ENCODE measurements around the gene SLC10A3.

Gene SLC10A3

DNA sequence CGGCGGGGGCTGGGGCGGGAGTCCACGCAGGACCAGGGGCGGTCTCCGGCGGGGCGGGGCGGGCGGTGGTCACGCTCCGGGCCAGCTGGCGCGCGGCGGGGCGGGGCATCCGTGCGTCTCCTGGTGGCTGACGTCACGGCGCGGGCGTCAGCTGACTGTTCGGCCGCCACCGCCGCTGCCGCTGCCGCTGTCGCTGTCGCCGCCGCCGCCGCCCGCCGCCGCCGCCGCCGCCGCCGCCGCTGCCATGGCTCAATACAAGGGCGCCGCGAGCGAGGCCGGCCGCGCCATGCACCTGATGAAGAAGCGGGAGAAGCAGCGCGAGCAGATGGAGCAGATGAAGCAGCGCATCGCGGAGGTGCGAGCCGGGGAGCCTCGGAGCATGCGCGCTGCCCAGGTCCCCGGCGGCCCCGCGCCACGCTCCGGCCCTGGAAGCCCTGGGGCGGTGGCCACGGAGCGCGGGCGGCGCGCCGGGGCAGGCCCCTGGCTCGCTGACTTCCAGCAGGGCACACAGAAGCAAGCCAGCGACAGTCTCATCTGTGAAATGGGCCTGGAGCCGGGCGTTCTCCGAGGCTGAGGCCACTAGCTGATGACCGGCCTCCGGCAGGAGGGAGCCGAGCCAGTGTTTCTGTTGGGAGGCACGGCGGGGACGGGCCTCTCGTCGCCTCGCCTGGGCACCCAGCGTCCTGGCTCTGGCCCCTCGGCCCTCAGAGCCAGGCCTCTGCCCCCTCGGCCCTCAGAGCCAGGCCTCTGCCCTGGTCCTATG, 46.3 kb downstream of the SLC10A3 start, which contains the start of gene FAM50A:
FAM50A (plus strand) TSS at position 150 of the 763 bp plus-strand sequence; CDS start at position 245, 95 bp downstream.
- TF ChIP-seq, protein P1, sequence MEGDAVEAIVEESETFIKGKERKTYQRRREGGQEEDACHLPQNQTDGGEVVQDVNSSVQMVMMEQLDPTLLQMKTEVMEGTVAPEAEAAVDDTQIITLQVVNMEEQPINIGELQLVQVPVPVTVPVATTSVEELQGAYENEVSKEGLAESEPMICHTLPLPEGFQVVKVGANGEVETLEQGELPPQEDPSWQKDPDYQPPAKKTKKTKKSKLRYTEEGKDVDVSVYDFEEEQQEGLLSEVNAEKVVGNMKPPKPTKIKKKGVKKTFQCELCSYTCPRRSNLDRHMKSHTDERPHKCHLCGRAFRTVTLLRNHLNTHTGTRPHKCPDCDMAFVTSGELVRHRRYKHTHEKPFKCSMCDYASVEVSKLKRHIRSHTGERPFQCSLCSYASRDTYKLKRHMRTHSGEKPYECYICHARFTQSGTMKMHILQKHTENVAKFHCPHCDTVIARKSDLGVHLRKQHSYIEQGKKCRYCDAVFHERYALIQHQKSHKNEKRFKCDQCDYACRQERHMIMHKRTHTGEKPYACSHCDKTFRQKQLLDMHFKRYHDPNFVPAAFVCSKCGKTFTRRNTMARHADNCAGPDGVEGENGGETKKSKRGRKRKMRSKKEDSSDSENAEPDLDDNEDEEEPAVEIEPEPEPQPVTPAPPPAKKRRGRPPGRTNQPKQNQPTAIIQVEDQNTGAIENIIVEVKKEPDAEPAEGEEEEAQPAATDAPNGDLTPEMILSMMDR (IDR thresholded peaks at IDR 0.05; ENCODE audit: low read depth, low read length), result no peak
- DNase-seq (ENCODE audit: extremely low read depth, low read depth), result no peak

DNA sequence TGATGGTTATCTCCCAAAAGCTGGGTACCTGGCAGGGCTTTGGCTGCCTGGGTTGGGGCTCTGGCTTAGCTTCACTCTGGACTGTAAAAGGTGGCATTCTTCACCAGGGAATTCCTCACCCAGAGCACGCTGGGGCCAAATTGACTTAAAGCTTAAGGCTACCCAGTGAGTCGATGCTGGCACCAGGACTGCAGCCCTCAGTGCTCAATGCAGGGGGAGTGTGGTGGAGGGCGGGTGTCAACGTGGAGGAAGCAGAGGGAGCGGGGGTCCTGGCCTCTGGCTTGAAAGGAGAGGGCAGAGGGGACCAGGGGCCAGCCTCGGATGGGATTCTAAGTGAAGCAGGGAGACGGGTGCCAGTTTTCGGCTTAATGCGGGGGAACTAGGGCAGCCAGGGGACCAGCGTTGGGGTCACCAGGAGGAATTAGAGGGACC, 46.9 kb downstream of the SLC10A3 start:
- TF ChIP-seq, protein P1 (IDR thresholded peaks at IDR 0.05; ENCODE audit: low read depth, low read length), result no peak
- DNase-seq (ENCODE audit: extremely low read depth, low read depth), result no peak

GRCh38 chrX:154441984-154442707, 48.3 kb downstream of the SLC10A3 start:
- TF ChIP-seq, protein P1 (IDR thresholded peaks at IDR 0.05; ENCODE audit: low read depth, low read length), result no peak
- no peak for DNase-seq (ENCODE audit: extremely low read depth, low read depth)

- DNase-seq (ENCODE audit: extremely low read depth, low read depth), result no peak
- TF ChIP-seq, protein P1 (IDR thresholded peaks at IDR 0.05; ENCODE audit: low read depth, low read length), result no peak
These were observed 48.9 kb downstream of the SLC10A3 start for GRCh38 chrX:154441564-154441963.

DNA sequence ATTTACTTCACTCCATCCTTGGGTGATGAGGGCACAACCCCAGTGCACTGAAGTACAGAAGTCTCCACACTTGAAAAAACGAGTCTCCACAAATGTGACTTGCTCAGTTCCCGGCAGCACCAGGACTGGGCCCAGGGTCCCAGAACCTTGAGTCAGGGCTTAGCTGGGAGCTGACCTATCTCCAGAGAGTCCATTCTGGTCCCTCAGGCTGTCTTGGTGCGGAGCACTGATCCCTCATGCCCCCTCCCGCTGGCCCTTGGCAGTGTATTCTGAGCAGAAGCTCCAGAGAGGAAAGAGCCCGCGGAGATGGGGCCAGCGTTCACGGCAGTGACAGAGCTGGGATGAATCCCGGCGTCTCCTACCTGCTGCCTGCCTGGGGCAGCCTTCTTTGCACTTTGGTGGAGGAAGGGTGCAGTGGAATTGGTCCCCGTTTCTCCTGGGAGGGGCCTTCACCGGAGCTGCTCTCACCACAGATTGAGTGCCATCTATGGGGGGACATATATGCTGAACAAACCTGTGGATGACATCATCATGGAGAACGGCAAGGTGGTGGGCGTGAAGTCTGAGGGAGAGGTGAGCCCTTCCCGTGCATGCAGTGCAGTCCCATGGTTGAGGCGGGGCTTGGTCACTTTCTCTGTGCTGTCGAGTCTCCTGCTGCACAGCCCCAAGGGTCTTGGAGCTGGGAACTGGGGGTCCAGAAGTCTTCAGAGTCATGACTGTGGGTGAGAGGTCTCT, 49.6 kb downstream of the SLC10A3 start:
- DNase-seq (ENCODE audit: extremely low read depth, low read depth), result no peak
- TF ChIP-seq, protein P1 (IDR thresholded peaks at IDR 0.05; ENCODE audit: low read depth, low read length), result no peak

DNA sequence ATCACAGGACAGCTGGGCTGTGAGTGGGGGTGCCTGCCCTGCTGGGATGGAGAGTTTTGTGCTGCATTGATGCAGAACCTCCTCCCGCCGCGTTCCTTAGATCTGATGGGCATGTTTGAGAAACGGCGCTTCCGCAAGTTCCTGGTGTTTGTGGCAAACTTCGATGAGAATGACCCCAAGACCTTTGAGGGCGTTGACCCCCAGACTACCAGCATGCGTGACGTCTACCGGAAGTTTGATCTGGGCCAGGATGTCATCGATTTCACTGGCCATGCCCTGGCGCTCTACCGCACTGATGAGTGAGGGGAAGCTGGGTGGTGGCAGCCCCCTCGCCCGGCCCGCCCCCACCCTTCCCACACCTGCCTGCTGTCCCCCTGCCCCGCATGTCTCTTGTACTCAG, 50.6 kb downstream of the SLC10A3 start:
- TF ChIP-seq, protein P1 (IDR thresholded peaks at IDR 0.05; ENCODE audit: low read depth, low read length), result no peak
- DNase-seq (ENCODE audit: extremely low read depth, low read depth), result no peak
